CD4-positive, alpha-beta T cell (primary cell): ENCODE results near the gene SLC28A1. TPM values are rescaled to one million over a fixed set of nuclear protein-coding genes. Genes with fewer than 3 reads are reported as not detected.
A peak's percentile ranks its signal among the peaks of the same experiment; 100 is the strongest.

Source experiments
- ATAC-seq: fragments of 200-7000 bp; cut with Tn5 transposase; one replicate; pipeline ENCODE4 v1.10.0; 2022; ENCODE audit warnings: mild to moderate bottlenecking; ENCODE audit not compliant: poor library complexity
- CTCF ChIA-PET: fragments of 350-600 bp; sonication (Branson Sonifier 250); formaldehyde crosslinking; loops from one replicate; lab custom pipeline; 2021; ENCODE audit warnings: antibody characterized with exemption, inconsistent platforms; lab: Charles Lee
- POLR2A ChIA-PET: fragments of 350-600 bp; sonication (Branson Sonifier 250); formaldehyde crosslinking; loops from one replicate; lab custom pipeline; 2021; ENCODE audit warnings: antibody characterized with exemption, inconsistent platforms; lab: Charles Lee
- DNase-seq, 14 experiments: peaks; one replicate each; pipeline ENCODE4 v3.0.0-alpha.2; 2013 to 2020; ENCODE audit warnings: mixed read lengths in 2 of 14
- H3K27ac ChIP-seq, 2 donors: one replicate each; pipeline versions ENCODE4 v1.5.1 to v1.7.0; 2013; ENCODE audit warnings: low read length in 2 of 2, low read depth in 1 of 2, mild to moderate bottlenecking in 1 of 2
- H3K27me3 ChIP-seq, 2 experiments: 1 replicate in 1 of 2; 2 replicates in 1 of 2; pipeline versions ENCODE4 v1.6.1 to v1.7.0; 2013; ENCODE audit warnings: low read length in 2 of 2, control low read depth in 1 of 2, mild to moderate bottlenecking in 1 of 2, moderate library complexity in 1 of 2; ENCODE audit not compliant: insufficient read depth in 2 of 2, control insufficient read depth in 1 of 2
- H3K36me3 ChIP-seq: one replicate; pipeline ENCODE4 v1.6.1; 2013; ENCODE audit warnings: low read length, control low read depth; ENCODE audit not compliant: insufficient read depth
- H3K4me1 ChIP-seq: one replicate; pipeline ENCODE4 v1.6.1; 2013; ENCODE audit warnings: low read length, control low read depth; ENCODE audit not compliant: insufficient read depth
- H3K4me3 ChIP-seq: one replicate; pipeline ENCODE4 v1.5.1; 2013; ENCODE audit warnings: mild to moderate bottlenecking, low read length, moderate library complexity
- H3K9me3 ChIP-seq, 2 experiments: 1 replicate in 1 of 2; 2 replicates in 1 of 2; pipeline versions ENCODE4 v1.6.1 to v1.7.0; 2013; ENCODE audit warnings: low read length in 2 of 2, mild to moderate bottlenecking in 2 of 2, control low read depth in 1 of 2, moderate library complexity in 1 of 2; ENCODE audit not compliant: control insufficient read depth in 1 of 2, insufficient read depth in 1 of 2
- H3K27ac Mint-ChIP-seq: one replicate; pipeline ENCODE4 v1.8.0; 2020; ENCODE audit warnings: mixed read lengths
- H3K27me3 Mint-ChIP-seq: one replicate; pipeline ENCODE4 v1.8.0; 2021; ENCODE audit warnings: mixed read lengths
- H3K36me3 Mint-ChIP-seq: one replicate; pipeline ENCODE4 v1.8.0; 2021; ENCODE audit warnings: low read depth, mixed read lengths
- H3K4me1 Mint-ChIP-seq: one replicate; pipeline ENCODE4 v1.8.0; 2021; ENCODE audit warnings: low read depth, mixed read lengths
- H3K4me3 Mint-ChIP-seq: one replicate; pipeline ENCODE4 v1.8.0; 2020; ENCODE audit warnings: mild to moderate bottlenecking, mixed read lengths
- H3K9me3 Mint-ChIP-seq: one replicate; pipeline ENCODE4 v1.8.0; 2020; ENCODE audit warnings: mixed read lengths
- intact Hi-C, 2 experiments: fragments of 100-400 bp; cut with DNase I in 1 of 2; cut with micrococcal nuclease in 1 of 2; formaldehyde crosslinking; loops; one replicate each; pipeline versions ENCODE4 v1.15.1 to v1.9.0; 2023 to 2025; cut with DNase I, micrococcal nuclease
- total RNA-seq, 174 experiments: library from RNA in 2 of 174; stranded (reverse) in 2 of 174; gene quantifications; one replicate each; pipeline ENCODE4 v1.2.3 and lab custom pipeline; 2021 to 2026
- TF ChIP-seq, protein P1 (sequence below): fragments of 200-600 bp; IDR thresholded peaks from one replicate; pipeline ENCODE4 v1.8.0; 2022; ENCODE audit warnings: antibody characterized with exemption, mild to moderate bottlenecking

Gene SLC28A1
- total RNA-seq, 2 experiments from 2014 or later: not detected

DNA sequence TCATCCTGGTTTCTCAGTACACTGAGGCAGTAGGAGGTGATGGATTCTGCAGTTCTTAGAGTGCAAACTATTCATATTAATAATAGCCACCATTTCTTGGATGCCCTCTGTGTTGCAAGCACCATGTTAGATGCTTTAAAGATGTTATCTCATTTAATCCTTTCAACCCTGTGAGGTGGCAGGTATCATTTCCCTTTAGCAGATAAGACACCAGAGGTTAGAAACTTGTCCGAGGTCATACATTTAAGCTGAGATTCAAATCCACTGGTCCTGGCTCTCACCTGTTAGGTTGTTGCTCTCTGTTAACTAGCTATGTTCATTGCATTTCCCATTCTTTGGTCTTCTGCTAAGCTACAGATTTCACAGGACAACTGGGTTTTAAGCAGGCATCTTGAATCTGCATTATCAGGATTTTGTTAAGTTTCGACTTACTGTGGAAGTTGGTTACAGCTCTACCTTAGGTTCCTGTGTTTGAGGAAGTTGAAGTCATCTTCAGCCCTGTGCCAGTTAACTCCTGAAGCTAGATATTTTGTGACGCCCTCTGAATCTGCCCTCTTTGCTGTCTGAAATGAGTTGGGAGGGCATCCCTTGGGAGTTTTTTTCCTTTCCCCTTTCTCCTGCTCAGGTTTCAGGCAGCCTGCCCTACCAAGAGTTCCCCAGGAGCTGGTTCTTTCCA is 103.6 kb downstream of the SLC28A1 start:
- Mint-ChIP-seq H3K4me3 (peak overlapping the region; percentile 68), H3K27me3 (no peaks in the 10 kb centered on the region), H3K4me1 (peaks cover 82% of the 10 kb centered on the region), H3K9me3 (no peaks in the 10 kb centered on the region), H3K36me3 (peaks cover under 1% of the 10 kb centered on the region), H3K27ac (peak overlapping the region; percentile 86)
- Histone ChIP-seq H3K36me3 (no peaks in the 10 kb centered on the region), H3K4me1 (peaks cover 46% of the 10 kb centered on the region), H3K27me3 (no peaks in the 10 kb centered on the region), H3K4me3 (peak overlapping the region; percentile 19), H3K27ac (peak overlapping the region in 1 of 2 donors; percentile 80), H3K9me3 (no peaks in the 10 kb centered on the region)
- TF ChIP-seq, protein P1, sequence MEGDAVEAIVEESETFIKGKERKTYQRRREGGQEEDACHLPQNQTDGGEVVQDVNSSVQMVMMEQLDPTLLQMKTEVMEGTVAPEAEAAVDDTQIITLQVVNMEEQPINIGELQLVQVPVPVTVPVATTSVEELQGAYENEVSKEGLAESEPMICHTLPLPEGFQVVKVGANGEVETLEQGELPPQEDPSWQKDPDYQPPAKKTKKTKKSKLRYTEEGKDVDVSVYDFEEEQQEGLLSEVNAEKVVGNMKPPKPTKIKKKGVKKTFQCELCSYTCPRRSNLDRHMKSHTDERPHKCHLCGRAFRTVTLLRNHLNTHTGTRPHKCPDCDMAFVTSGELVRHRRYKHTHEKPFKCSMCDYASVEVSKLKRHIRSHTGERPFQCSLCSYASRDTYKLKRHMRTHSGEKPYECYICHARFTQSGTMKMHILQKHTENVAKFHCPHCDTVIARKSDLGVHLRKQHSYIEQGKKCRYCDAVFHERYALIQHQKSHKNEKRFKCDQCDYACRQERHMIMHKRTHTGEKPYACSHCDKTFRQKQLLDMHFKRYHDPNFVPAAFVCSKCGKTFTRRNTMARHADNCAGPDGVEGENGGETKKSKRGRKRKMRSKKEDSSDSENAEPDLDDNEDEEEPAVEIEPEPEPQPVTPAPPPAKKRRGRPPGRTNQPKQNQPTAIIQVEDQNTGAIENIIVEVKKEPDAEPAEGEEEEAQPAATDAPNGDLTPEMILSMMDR: no peak
- DNase-seq (peak in 4 of 14 experiments; percentile 8 to 43 (median 30)), ATAC-seq (peak; percentile 54)
- ChIA-PET CTCF (interaction anchor here (1.4 to 1.6 kb wide), 2 partner anchors 23 to 33 kb away, joined by 4 to 9 read pairs; no protein-coding TSS in a partner anchor), POLR2A (interaction anchor here (0.9 to 2.5 kb wide), 11 partner anchors 8 to 334 kb away, joined by 3 to 18 read pairs (median 3); partner anchors contain the start of genes PDE8A and WDR73)
- intact Hi-C loops: loop anchor here (5.0 to 10.0 kb wide), 3 partner anchors 54 to 386 kb away; partner anchors contain the start of gene ZSCAN2 (in 1 of the 2)

DNA sequence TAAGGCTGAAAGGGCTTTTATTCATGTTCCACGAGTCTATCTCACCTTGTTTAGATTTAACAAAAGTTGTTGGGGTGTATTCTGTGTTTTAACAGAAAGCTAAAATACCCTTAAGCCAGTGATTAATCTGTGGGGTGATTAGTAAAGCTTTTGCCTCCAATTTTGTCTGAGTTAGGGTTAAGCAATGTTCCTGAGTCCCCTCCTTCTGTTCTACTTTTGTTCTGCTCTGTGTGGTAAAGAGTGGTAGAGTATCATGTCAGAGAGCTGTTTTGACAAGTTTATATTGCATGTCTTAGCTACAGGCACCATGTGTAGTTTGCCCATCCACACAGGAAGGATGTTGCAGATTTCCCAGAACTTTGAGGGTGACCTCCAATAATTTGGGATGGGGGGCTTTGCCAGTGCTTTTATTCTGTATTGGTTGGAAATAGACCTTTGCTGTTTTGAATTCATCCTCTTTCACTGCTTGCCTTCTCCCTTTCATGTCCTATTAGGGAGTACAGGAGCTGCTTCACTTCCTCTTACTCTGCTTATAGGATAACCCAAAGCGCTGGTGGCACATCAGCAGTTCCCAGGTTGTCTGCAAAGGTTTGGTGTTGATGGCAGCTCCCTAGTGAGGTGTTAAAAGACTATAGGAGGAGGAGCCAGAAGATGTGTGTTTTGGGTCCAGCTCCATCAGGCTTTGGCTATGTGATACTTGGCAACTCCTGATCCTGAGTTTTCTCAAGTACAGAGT is 104.6 kb downstream of the SLC28A1 start:
- DNase-seq (no peak), ATAC-seq (no peak)
- Mint-ChIP-seq H3K4me3 (peak overlapping the region; percentile 72), H3K36me3 (no peaks in the 10 kb centered on the region), H3K9me3 (no peaks in the 10 kb centered on the region), H3K27ac (peak overlapping the region; percentile 86), H3K4me1 (peaks cover 76% of the 10 kb centered on the region), H3K27me3 (no peaks in the 10 kb centered on the region)
- no peaks in the 10 kb centered on the region for H3K9me3 ChIP-seq
- ChIA-PET CTCF (interaction anchor here (1.4 to 1.6 kb wide), 2 partner anchors 22 to 34 kb away, joined by 4 to 9 read pairs; no protein-coding TSS in a partner anchor), POLR2A (interaction anchor here (1.0 to 2.5 kb wide), 9 partner anchors 9 to 335 kb away, joined by 3 to 18 read pairs (median 4); partner anchors contain the start of genes PDE8A and WDR73)
- intact Hi-C loops: loop anchor here (5.0 to 10.0 kb wide), 3 partner anchors 53 to 387 kb away; partner anchors contain the start of gene ZSCAN2 (in 1 of the 2)
- no peak overlapping the region for H3K4me3 ChIP-seq
- peak overlapping the region in 1 of 2 donors; percentile 80 for H3K27ac ChIP-seq
- H3K36me3 ChIP-seq: no peaks in the 10 kb centered on the region
- no peaks in the 10 kb centered on the region for H3K27me3 ChIP-seq
- TF ChIP-seq, protein P1: no peak
- peaks cover 43% of the 10 kb centered on the region for H3K4me1 ChIP-seq

DNA sequence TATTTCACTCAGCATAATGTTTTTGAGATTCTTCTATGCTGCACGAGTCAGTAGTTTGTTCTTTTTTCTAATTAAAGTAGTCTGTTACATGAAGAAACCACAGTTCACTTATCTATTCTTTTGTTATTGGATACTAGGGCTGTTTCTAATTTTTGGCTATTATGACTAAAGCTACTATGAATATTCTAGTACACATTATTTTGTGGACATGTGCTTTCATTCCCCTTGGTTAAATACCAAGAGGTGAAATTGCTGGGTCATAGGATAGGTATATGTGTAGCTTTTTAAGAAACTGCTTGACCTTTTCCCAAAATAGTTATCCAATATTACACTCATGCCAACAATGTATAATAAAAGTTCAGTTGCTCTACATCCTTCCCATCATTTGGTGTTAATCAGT is 106.0 kb downstream of the SLC28A1 start:
- H3K27me3 ChIP-seq: no peaks in the 10 kb centered on the region
- Mint-ChIP-seq H3K4me3 (no peak overlapping the region), H3K36me3 (peaks cover 4% of the 10 kb centered on the region), H3K27ac (no peak overlapping the region), H3K4me1 (peaks cover 71% of the 10 kb centered on the region), H3K27me3 (no peaks in the 10 kb centered on the region), H3K9me3 (no peaks in the 10 kb centered on the region)
- CTCF ChIA-PET: interaction anchor here (1.8 kb wide), 1 partner anchor 25 kb away, joined by 3 read pairs; no protein-coding TSS in a partner anchor
- no peak overlapping the region for H3K4me3 ChIP-seq
- DNase-seq (no peak), ATAC-seq (no peak)
- POLR2A ChIA-PET: interaction anchor here (2.4 kb wide), 1 partner anchor 10 kb away, joined by 12 read pairs; the partner anchor contains the start of gene PDE8A
- no peaks in the 10 kb centered on the region for H3K9me3 ChIP-seq
- no peaks in the 10 kb centered on the region for H3K36me3 ChIP-seq
- peaks cover 43% of the 10 kb centered on the region for H3K4me1 ChIP-seq
- intact Hi-C loops: no loop called here
- no peak overlapping the region for H3K27ac ChIP-seq
- TF ChIP-seq, protein P1: no peak
